K562 (cell line): Measurements from ENCODE around the gene TLE6.

Experiments
- BRCA1 ChIP-seq, 2 experiments: fragments of 450-650 bp in 1 of 2; sonication (generic) in 1 of 2; formaldehyde crosslinking in 1 of 2; IDR thresholded peaks; 2 replicates each; pipeline versions ENCODE4 v1.5.0 to v1.6.1; 2017 to 2020; ENCODE audit warnings: mild to moderate bottlenecking in 1 of 2, missing genetic modification reagents in 1 of 2
- CTCF ChIP-seq, 3 experiments: IDR thresholded peaks in 2 of 3; conservative IDR thresholded peaks in 1 of 3; 2 replicates each; pipeline ENCODE4 v1.5.1; 2011 to 2012; ENCODE audit warnings: low read length in 3 of 3, mild to moderate bottlenecking in 3 of 3, control low read depth in 2 of 3, improper control_type of control experiment in 1 of 3, inconsistent platforms in 1 of 3, low read depth in 1 of 3, mixed read lengths in 1 of 3, moderate library complexity in 1 of 3; ENCODE audit not compliant: insufficient read depth in 2 of 3
- EZH2 ChIP-seq: IDR thresholded peaks from 2 replicates; pipeline ENCODE4 v1.6.1; 2012; ENCODE audit warnings: low read depth, mild to moderate bottlenecking, inconsistent platforms, low read length, borderline replicate concordance
- MTF1 ChIP-seq: fragments of 250-450 bp; sonication (Bioruptor Pico); IDR thresholded peaks from 2 replicates; pipeline ENCODE4 v1.9.0; 2021; ENCODE audit warnings: moderate library complexity, mild to moderate bottlenecking, inconsistent platforms, borderline replicate concordance
- SMARCB1 ChIP-seq: IDR thresholded peaks from 2 replicates; pipeline ENCODE4 v1.6.1; 2011; ENCODE audit warnings: improper control_type of control experiment, low read depth; ENCODE audit not compliant: insufficient read length
- SOX6 ChIP-seq: fragments of 450-650 bp; IDR thresholded peaks from 2 replicates; pipeline ENCODE4 v1.6.1; 2014; ENCODE audit warnings: mild to moderate bottlenecking

GRCh38 chr19:3024870-3025548 is 47.6 kb downstream of the TLE6 start:
- no peak for TF ChIP-seq EZH2
- TF ChIP-seq BRCA1 (IDR thresholded peaks at IDR 0.05) = no peak
- no peak for TF ChIP-seq BRCA1 (CRISPR knock-in tag; IDR thresholded peaks at IDR 0.05)
- TF ChIP-seq MTF1 = no peak
- TF ChIP-seq SOX6 = no peak
- TF ChIP-seq CTCF (IDR thresholded peaks at IDR 0.05 in 2 of 3, conservative IDR thresholded peaks at IDR 0.05 in 1 of 3; ENCODE audit: insufficient read depth in 2 of 3, low read depth in 1 of 3, low read length in 3 of 3) = no peak
- no peak for TF ChIP-seq SMARCB1
